K562 (cell line): Measurements from ENCODE around the gene COQ9. TPM values are rescaled to one million over a fixed set of nuclear protein-coding genes. Genes with fewer than 3 reads are reported as not detected.

Experiments used
- ATAC-seq: fragments of 200-7000 bp; cut with Tn5 transposase; 3 replicates; pipeline ENCODE4 v1.9.1; 2020; ENCODE audit warnings: moderate library complexity
- BruUV-seq: library from RNA; stranded (reverse); fragments of 400-500 nt; replicated peaks from 2 replicates; lab custom pipeline; 2021; lab: Mats Ljungman, UMichigan
- CTCF ChIA-PET: fragments of 300-600 bp; formaldehyde crosslinking; extraction: SDS; loops from one replicate; lab custom pipeline; 2021; ENCODE audit warnings: low intra/inter-chr PET ratio; lab: Yijun Ruan, JAX
- POLR2A ChIA-PET: fragments of 300-600, 350-650 bp; sonication (Branson Sonifier 250); formaldehyde crosslinking; extraction: SDS; loops from one replicate; lab custom pipeline; 2021; ENCODE audit warnings: antibody characterized with exemption, inconsistent platforms; lab: Yijun Ruan, JAX
- DNase-seq, 4 experiments: peaks; one replicate each; pipeline versions ENCODE4 v3.0.0 to v3.0.0-alpha.2; 2011 to 2018; ENCODE audit warnings: low spot score in 3 of 4, mixed read lengths in 3 of 4; ENCODE audit errors: extremely low read depth in 1 of 4
- FAIRE-seq: peaks from 2 replicates; lab custom pipeline; 2011; peaks lifted over from hg19 to GRCh38; lab: Jason Lieb, UNC
- H2AFZ ChIP-seq: 2 replicates; pipeline ENCODE4 v1.6.0; 2011; ENCODE audit warnings: low read depth, low read length, control low read depth, inconsistent platforms
- H3K27ac ChIP-seq: fragments of 200-600 bp; 3 replicates; pipeline ENCODE4 v1.8.0; 2011; ENCODE audit warnings: low read depth, mild to moderate bottlenecking, control low read depth, inconsistent platforms, low read length, moderate library complexity, mixed read lengths; ENCODE audit errors: extremely low read depth
- H3K27me3 ChIP-seq, 2 experiments: fragments of 300-600 bp in 1 of 2; 2 replicates in 1 of 2; 3 replicates in 1 of 2; pipeline versions ENCODE4 v1.6.0 to v1.8.0; 2011; ENCODE audit warnings: inconsistent platforms in 2 of 2, low read length in 2 of 2, mild to moderate bottlenecking in 1 of 2, mixed read lengths in 1 of 2, moderate library complexity in 1 of 2; ENCODE audit not compliant: control insufficient read depth in 2 of 2, insufficient read depth in 2 of 2
- H3K36me3 ChIP-seq: fragments of 300-600 bp; 3 replicates; pipeline ENCODE4 v1.8.0; 2011; ENCODE audit warnings: mild to moderate bottlenecking, low read length, inconsistent platforms; ENCODE audit not compliant: control insufficient read depth, insufficient read depth
- H3K4me1 ChIP-seq, 2 experiments: fragments of 200-600 bp in 1 of 2; replicated peaks in 1 of 2; 2 replicates in 1 of 2; 3 replicates in 1 of 2; pipeline versions ENCODE4 v1.5.1 to v1.8.0; 2011; ENCODE audit warnings: inconsistent platforms in 2 of 2, low read length in 2 of 2, mild to moderate bottlenecking in 1 of 2, mixed read lengths in 1 of 2, moderate library complexity in 1 of 2; ENCODE audit not compliant: control insufficient read depth in 2 of 2, insufficient read depth in 2 of 2
- H3K4me2 ChIP-seq: 2 replicates; pipeline ENCODE4 v1.6.1; 2011; ENCODE audit warnings: low read length, control low read depth, inconsistent platforms, mixed read lengths; ENCODE audit not compliant: insufficient read depth
- H3K4me3 ChIP-seq: fragments of 200-600 bp; sonication (generic), shearing (Covaris generic); 2 replicates; pipeline ENCODE4 v1.5.1; 2016; ENCODE audit warnings: control low read depth, inconsistent platforms
- H3K79me2 ChIP-seq: fragments of 200-600 bp; 3 replicates; pipeline ENCODE4 v1.8.0; 2011; ENCODE audit warnings: low read length, inconsistent platforms; ENCODE audit not compliant: control insufficient read depth, insufficient read depth
- H3K9ac ChIP-seq, 2 experiments: 2 replicates each; pipeline versions ENCODE4 v1.6.0 to v1.6.1; 2011; ENCODE audit warnings: low read depth in 2 of 2, low read length in 2 of 2, control low read depth in 1 of 2, inconsistent platforms in 1 of 2, mild to moderate bottlenecking in 1 of 2, mixed read lengths in 1 of 2; ENCODE audit not compliant: insufficient read depth in 1 of 2
- H3K9me1 ChIP-seq: one replicate; pipeline ENCODE4 v1.6.0; 2011; ENCODE audit warnings: inconsistent platforms, mild to moderate bottlenecking, low read length, moderate library complexity; ENCODE audit not compliant: control insufficient read depth, insufficient read depth
- H3K9me3 ChIP-seq: replicated peaks from 2 replicates; pipeline ENCODE4 v1.5.1; 2011; ENCODE audit warnings: low read depth, low read length, inconsistent platforms; ENCODE audit not compliant: control insufficient read depth, insufficient read depth
- H4K20me1 ChIP-seq: replicated peaks from 2 replicates; pipeline ENCODE4 v1.6.1; 2011; ENCODE audit warnings: low read length, inconsistent platforms, mixed read lengths; ENCODE audit not compliant: control insufficient read depth, insufficient read depth
- ATF1 ChIP-seq, 2 experiments: fragments of 450-650 bp in 1 of 2; IDR thresholded peaks; 2 replicates each; pipeline ENCODE4 v1.6.1; 2016; ENCODE audit warnings: missing compliant biosample characterization in 1 of 2, missing genetic modification characterization in 1 of 2
- CHD2 ChIP-seq: IDR thresholded peaks from 2 replicates; pipeline ENCODE4 v1.6.1; 2011; ENCODE audit warnings: low read depth, low read length
- CTCFL ChIP-seq: IDR thresholded peaks from 2 replicates; pipeline ENCODE4 v1.6.1; 2011; ENCODE audit warnings: borderline replicate concordance, low read depth, mild to moderate bottlenecking, moderate library complexity, low read length; ENCODE audit not compliant: insufficient read depth, poor library complexity, severe bottlenecking
- EZH2 ChIP-seq: IDR thresholded peaks from 2 replicates; pipeline ENCODE4 v1.6.1; 2012; ENCODE audit warnings: low read depth, mild to moderate bottlenecking, inconsistent platforms, low read length, borderline replicate concordance
- KAT2B ChIP-seq: IDR thresholded peaks from one replicate; pipeline ENCODE4 v1.6.1; 2012; ENCODE audit warnings: low read depth, mild to moderate bottlenecking, control low read depth, inconsistent platforms, low read length, moderate library complexity
- MCM7 ChIP-seq, 2 experiments: fragments of 450-650 bp; IDR thresholded peaks; 2 replicates each; pipeline ENCODE4 v1.6.1; 2016 to 2018
- MECOM ChIP-seq: fragments of 250-450 bp; sonication (Bioruptor Pico); IDR thresholded peaks from 2 replicates; pipeline ENCODE4 v1.8.0; 2022; ENCODE audit warnings: inconsistent platforms
- NCOR1 ChIP-seq: fragments of 450-650 bp; IDR thresholded peaks from 2 replicates; pipeline ENCODE4 v1.6.1; 2016; ENCODE audit warnings: mild to moderate bottlenecking, moderate library complexity
- RBM22 ChIP-seq: fragments of 200-400 bp; formaldehyde crosslinking; IDR thresholded peaks from 2 replicates; pipeline ENCODE4 v1.6.1; 2018; ENCODE audit warnings: low read length, low read depth; ENCODE audit not compliant: poor library complexity, severe bottlenecking
- SAFB ChIP-seq: fragments of 200-400 bp; formaldehyde crosslinking; IDR thresholded peaks from 2 replicates; pipeline ENCODE4 v1.6.1; 2017; ENCODE audit warnings: low read depth, low read length, borderline replicate concordance
- ZC3H4 ChIP-seq: sonication (generic); formaldehyde crosslinking; IDR thresholded peaks from 2 replicates; pipeline ENCODE4 v1.9.0; 2021; ENCODE audit warnings: missing genetic modification reagents, borderline replicate concordance
- ZNF24 ChIP-seq: fragments of 450-650 bp; IDR thresholded peaks from 2 replicates; pipeline ENCODE4 v1.6.1; 2016
- ZNF316 ChIP-seq: fragments of 450-650 bp; IDR thresholded peaks from 2 replicates; pipeline ENCODE4 v1.6.1; 2016
- ZNF41 ChIP-seq: fragments of 250-450 bp; sonication (Bioruptor Pico); conservative IDR thresholded peaks from 2 replicates; pipeline ENCODE4 v1.4.0; 2020; ENCODE audit warnings: mild to moderate bottlenecking
- WGBS: fragments of 100-300 bp; shearing (Covaris generic); methylation state at CpG from one replicate; pipeline ENCODE4 v1.1.6; 2016; ENCODE audit warnings: low coverage, mixed read lengths; ENCODE audit not compliant: insufficient coverage; ENCODE audit errors: missing lambda C conversion rate; 5-methylcytosine and 5-hydroxymethylcytosine counted together
- in situ Hi-C: fragments of 300-500 bp; cut with MboI; formaldehyde crosslinking; loops from 4 replicates; pipeline ENCODE4 v1.15.0; 2018; ENCODE audit warnings: inconsistent platforms, mixed read lengths
- intact Hi-C: fragments of 100-400 bp; cut with micrococcal nuclease; formaldehyde crosslinking; loops from 2 replicates; pipeline ENCODE4 v1.14.2; 2022
- polyA plus RNA-seq, 8 experiments: library from polyadenylated mRNA; depleted of rRNA in 4 of 8; stranded (reverse) in 5 of 8; unstranded in 3 of 8; fragments of >200 nt; fragmentation: Nextera tagmentation in 2 of 8; fragmentation: Illumina TruSeq in 1 of 8; extraction: Ambion mirVana in 2 of 8; extraction: Trizol in 1 of 8; gene quantifications; 2 replicates each; pipeline versions ENCODE4 v1.2.1 to v1.2.3, GENCODE V29; 2011 to 2014; ENCODE audit warnings: inconsistent platforms in 1 of 8, missing spikeins in 1 of 8
- total RNA-seq, 7 experiments: library from RNA; depleted of rRNA in 6 of 7; stranded (reverse); fragments of >200 nt in 6 of 7; fragmentation: Illumina TruSeq in 2 of 7; extraction: Trizol in 2 of 7; gene quantifications; 2 replicates each; pipeline versions ENCODE4 v1.2.1 to v1.2.3, GENCODE V29; 2011 to 2021; ENCODE audit warnings: low replicate concordance in 1 of 7
- TF ChIP-seq, protein P1 (sequence below): fragments of 450-650 bp; formaldehyde crosslinking; IDR thresholded peaks from 2 replicates; pipeline ENCODE4 v1.4.0; 2020; ENCODE audit warnings: mild to moderate bottlenecking, moderate library complexity

COQ9 gene
- total and polyA plus RNA-seq, 9 of the 15 experiments (the other 6 are each of a cell fraction or from before 2014, with no cell fraction given), result 35.0 to 139 (median 71.4) TPM

DNA sequence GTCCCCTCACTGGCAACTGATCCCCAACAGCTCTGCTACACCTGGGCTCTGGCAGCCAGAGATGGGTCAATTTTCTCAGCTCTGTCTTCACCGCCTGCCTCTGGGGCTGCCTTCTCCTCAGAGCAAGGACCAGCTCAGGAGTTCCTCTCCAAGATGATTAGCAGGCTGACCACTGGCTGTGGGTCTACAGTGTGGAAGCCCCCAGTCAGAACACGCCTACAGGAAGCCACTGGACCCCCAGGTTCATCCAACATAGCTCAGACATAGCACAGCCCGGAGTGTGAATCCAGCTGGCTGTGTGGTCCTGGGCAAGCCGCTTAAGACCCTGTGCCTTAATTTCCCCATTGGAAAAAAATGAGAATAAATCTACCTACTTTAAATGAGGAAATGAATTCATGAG lies 34.1 kb downstream of the COQ9 start (continued):
- TF ChIP-seq ATF1 (CRISPR knock-in tag; IDR thresholded peaks at IDR 0.05) (no peak), ATF1 (tag; IDR thresholded peaks at IDR 0.05) (no peak), CHD2 (no peak), ZNF316 (no peak), NCOR1 (no peak), KAT2B (no peak)
- TF ChIP-seq, protein P1, sequence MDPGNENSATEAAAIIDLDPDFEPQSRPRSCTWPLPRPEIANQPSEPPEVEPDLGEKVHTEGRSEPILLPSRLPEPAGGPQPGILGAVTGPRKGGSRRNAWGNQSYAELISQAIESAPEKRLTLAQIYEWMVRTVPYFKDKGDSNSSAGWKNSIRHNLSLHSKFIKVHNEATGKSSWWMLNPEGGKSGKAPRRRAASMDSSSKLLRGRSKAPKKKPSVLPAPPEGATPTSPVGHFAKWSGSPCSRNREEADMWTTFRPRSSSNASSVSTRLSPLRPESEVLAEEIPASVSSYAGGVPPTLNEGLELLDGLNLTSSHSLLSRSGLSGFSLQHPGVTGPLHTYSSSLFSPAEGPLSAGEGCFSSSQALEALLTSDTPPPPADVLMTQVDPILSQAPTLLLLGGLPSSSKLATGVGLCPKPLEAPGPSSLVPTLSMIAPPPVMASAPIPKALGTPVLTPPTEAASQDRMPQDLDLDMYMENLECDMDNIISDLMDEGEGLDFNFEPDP (CRISPR knock-in tag), result no peak

GRCh38 chr16:57482845-57483545 lies 35.7 kb downstream of the COQ9 start:
- ChIA-PET POLR2A (interaction anchor here (0.7 to 1.2 kb wide), 2 partner anchors 10 to 34 kb away, joined by 3 to 4 read pairs; no protein-coding TSS in a partner anchor), CTCF (no interaction called here)
- Histone ChIP-seq H2AFZ (no peak overlapping the region), H3K4me3 (no peak overlapping the region), H3K79me2 (no peaks in the 10 kb centered on the region), H3K9me3 (no peaks in the 10 kb centered on the region), H3K9me1 (no peaks in the 10 kb centered on the region), H3K27me3 (no peaks in the 10 kb centered on the region), H3K36me3 (no peaks in the 10 kb centered on the region), H3K4me2 (no peak overlapping the region), H4K20me1 (no peaks in the 10 kb centered on the region), H3K4me1 (peaks cover 17 to 57% of the 10 kb centered on the region in 2 experiments; a peak in 4 of 5 replicates), H3K27ac (no peak overlapping the region), H3K9ac (no peak overlapping the region)
- in situ Hi-C loops, result no loop called here
- intact Hi-C loops, result no loop called here
- no peak for DNase-seq
- 74% methylated on average over 13 of the region's 14 CpGs for WGBS
- FAIRE-seq, result no peak
- no peak for ATAC-seq
- no TSS peak for BruUV-seq
- TF ChIP-seq CTCFL (no peak), EZH2 (no peak), SAFB (no peak), MCM7 (IDR thresholded peaks at IDR 0.05) (no peak), MECOM (CRISPR knock-in tag) (no peak), ZNF41 (CRISPR knock-in tag) (no peak), RBM22 (no peak), ZNF24 (no peak), ZC3H4 (CRISPR knock-in tag) (no peak)
